Measurements from ENCODE around the gene TULP4. TPM values are rescaled to one million over a fixed set of nuclear protein-coding genes. Genes with fewer than 3 reads are reported as not detected.

The TULP4 gene
- total RNA-seq, 1 experiment from 2014 or later = 52.8 TPM

- Mint-ChIP-seq H3K36me3 (peaks cover 22% of the 10 kb centered on the region), H3K27me3 (ENCODE audit: low read depth) (no peaks in the 10 kb centered on the region), H3K9me3 (peaks cover 14% of the 10 kb centered on the region), H3K4me1 (no peaks in the 10 kb centered on the region), H3K27ac (no peak overlapping the region), H3K4me3 (no peak overlapping the region)
- ChIA-PET CTCF (no interaction called here), POLR2A (no interaction called here)
- no peak for TF ChIP-seq ZNF396 (CRISPR knock-in tag; IDR thresholded peaks at IDR 0.05; ENCODE audit: borderline replicate concordance)
- TF ChIP-seq SMAD3 (CRISPR knock-in tag; IDR thresholded peaks at IDR 0.05; ENCODE audit: borderline replicate concordance) = no peak
- no peak for TF ChIP-seq CREM (CRISPR knock-in tag; IDR thresholded peaks at IDR 0.05)
- TF ChIP-seq ZNF219 (CRISPR knock-in tag; IDR thresholded peaks at IDR 0.05; ENCODE audit: borderline replicate concordance) = no peak
- TF ChIP-seq NFYB (CRISPR knock-in tag; conservative IDR thresholded peaks at IDR 0.05; ENCODE audit: low read depth) = no peak
- TF ChIP-seq ATF1 (CRISPR knock-in tag; IDR thresholded peaks at IDR 0.05) = no peak
- no peak for TF ChIP-seq TEAD4 (CRISPR knock-in tag; IDR thresholded peaks at IDR 0.05)
- no peak for TF ChIP-seq TEAD1 (CRISPR knock-in tag; IDR thresholded peaks at IDR 0.05)
- no peak for TF ChIP-seq ZNF317 (CRISPR knock-in tag; IDR thresholded peaks at IDR 0.05; ENCODE audit: borderline replicate concordance, low read depth)
- no peak for TF ChIP-seq TCF7 (CRISPR knock-in tag; IDR thresholded peaks at IDR 0.05; ENCODE audit: low read depth)
- no peak for TF ChIP-seq ATF2 (CRISPR knock-in tag; IDR thresholded peaks at IDR 0.05; ENCODE audit: borderline replicate concordance, low read depth)
- no peak for TF ChIP-seq CTCF (IDR thresholded peaks at IDR 0.05)
- TF ChIP-seq ZNF138 (CRISPR knock-in tag; conservative IDR thresholded peaks at IDR 0.05) = no peak
- no peak for TF ChIP-seq HMGXB4 (CRISPR knock-in tag; IDR thresholded peaks at IDR 0.05)
- no peak for TF ChIP-seq EMX1 (CRISPR knock-in tag; IDR thresholded peaks at IDR 0.05)
- no peak for TF ChIP-seq ATF6 (CRISPR knock-in tag; IDR thresholded peaks at IDR 0.05)
- no peak for TF ChIP-seq MLX (CRISPR knock-in tag; IDR thresholded peaks at IDR 0.05)
- no peak for TF ChIP-seq TP53 (CRISPR knock-in tag; IDR thresholded peaks at IDR 0.05)
- no peak for TF ChIP-seq ZMAT4 (CRISPR knock-in tag; IDR thresholded peaks at IDR 0.05)
- ATAC-seq (no peak), DNase-seq (ENCODE audit: low spot score) (no peak)
Measured at GRCh38 chr6:158303210-158303731, 9.0 kb upstream of the TULP4 start.
